ENCODE data around the gene ADAM21.

GRCh38 chr14:70454731-70455130 lies 2.8 kb downstream of the ADAM21 start:
- TF ChIP-seq CTCF (IDR thresholded peaks at IDR 0.05) (no peak), EZH2 (IDR thresholded peaks at IDR 0.05) (no peak)
